Fibroblast of skin of left quadriceps (primary cell): ENCODE measurements around the gene HNRNPLL.
"Not testable (repeated sequence)": the region's sequence is repeated elsewhere in the genome, so short reads cannot be mapped to it uniquely, and the experiment has no call there.

Experiments used
- DNase-seq, 2 experiments: peaks; one replicate each; pipeline ENCODE4 v3.0.0-alpha.2; 2013; ENCODE audit warnings: low read depth in 2 of 2

HNRNPLL gene

DNA sequence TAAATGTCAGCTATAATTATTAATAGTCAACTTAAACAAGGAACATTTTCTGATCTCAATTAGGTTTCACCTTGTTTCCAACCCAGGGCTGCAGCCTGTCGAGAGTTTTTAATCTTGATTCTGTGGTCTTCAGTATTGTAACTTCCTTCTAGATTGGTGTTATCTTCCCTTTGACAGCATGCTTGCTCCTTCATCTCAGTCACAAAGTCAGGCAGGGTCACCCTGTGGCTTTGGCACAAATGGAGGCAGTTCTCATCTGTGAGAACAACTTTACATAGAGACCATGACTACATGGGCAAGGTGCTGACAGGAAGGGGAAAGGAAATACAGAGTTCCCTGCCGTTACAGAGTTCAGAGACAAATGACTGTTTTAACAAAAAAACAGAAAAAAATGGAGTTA is 50.5 kb downstream of the HNRNPLL start:
- no peak for DNase-seq

DNA sequence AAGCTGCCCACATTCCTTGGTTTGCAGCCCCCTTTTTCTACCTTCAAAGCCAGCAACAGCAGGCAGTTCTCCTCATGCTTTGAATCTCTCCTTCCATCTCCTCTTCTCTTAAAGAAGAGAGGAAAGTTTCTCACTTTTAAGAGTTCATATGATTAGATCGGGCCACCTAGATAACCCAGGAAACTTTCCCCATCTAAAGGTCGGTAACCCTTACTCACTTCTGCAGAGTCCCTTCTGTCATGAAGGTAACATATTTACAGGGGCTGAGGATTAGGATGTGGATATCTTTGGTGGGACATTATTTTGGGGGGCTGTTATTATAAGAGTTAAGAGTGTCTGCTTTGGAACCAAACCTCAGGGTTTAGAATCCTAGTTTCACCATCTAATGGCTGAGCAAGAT is 51.0 kb downstream of the HNRNPLL start:
- no peak for DNase-seq

DNA sequence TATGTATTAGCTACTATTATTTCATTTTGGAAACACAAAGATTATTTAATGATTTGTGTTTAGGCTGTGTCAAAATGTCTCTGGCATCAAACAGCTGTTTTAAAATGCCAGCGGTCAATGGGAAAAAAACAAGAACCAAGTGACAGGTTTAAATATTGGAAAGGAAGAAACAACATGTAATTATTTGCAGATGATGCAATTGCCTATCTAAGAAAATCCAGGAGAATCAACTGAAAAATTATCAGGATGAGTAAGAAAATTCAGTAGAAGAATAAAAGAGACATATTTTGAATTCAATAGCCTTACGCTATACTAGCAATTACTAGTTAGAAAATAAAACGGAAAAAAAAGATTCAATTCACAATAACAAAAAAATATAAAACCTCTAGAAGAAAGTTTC is 51.6 kb downstream of the HNRNPLL start:
- no peak for DNase-seq

DNA sequence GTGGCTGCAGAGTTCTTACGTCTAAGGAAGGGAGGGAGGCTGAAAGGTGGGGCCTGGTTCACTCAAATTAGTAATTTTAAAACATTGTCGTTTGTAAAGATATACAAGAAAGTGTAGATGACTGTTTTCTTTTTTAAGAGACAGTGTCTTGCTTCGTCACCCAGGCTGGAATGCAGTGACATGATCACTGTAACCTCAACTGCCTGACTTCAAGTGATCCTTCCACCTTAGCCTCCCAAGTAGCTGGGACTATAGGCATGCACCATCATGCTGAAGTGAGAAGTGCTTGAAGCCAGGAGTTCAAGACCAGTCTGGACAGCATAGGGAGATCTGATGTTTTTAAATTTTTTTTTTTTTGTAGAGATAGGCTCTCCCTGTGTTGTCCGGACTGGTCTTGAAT is 52.9 kb downstream of the HNRNPLL start:
- no peak for DNase-seq

DNA sequence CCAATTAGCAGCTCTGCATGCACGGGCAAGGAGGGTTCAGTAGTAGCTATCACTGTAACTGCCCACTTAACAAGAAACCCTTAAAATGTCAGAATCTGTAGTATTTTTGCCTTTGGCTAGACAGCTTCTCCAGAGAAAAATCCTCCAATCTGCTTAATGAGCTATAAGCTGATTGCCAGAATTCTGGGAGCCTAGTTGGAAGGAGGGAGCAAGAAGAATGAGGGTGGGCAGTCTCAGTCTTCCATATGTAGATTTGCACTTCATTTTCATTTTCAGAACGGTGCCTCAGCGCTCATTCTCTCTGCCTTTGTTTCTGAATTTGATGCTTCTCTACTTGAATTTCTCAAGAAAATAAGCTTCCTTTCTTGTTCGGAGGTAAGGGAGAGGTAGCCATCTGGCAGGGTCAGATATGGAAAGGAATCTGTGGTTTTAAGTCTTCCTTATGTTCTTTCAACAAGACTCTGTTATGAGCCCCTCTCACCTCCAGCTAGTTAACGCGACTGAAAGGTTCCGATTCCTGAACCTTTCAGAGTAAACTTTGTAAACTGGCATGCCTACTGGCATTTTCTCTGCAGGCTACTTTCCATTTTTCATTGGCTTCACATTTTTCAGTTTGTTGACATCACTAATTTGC is 53.5 kb downstream of the HNRNPLL start:
- DNase-seq = no peak

DNA sequence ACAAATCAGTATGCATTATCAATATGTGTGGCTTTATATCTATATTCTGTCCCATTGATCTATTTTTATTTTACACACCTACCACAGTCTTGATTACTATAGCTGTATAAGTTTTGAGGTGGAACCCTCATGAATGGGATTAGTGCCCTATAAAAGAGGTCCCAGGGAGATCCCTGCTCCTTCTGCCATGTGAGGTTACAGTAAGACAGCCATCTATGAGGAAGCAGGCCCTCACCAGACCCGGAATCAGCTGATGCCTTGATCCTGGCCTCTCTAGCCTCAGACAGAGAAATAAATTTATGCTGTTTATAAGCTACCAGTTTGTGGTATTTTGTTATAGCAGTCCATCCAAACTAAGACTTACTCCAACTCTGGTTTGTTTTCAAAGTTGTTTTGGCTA is 54.9 kb downstream of the HNRNPLL start:
- no peak for DNase-seq

DNA sequence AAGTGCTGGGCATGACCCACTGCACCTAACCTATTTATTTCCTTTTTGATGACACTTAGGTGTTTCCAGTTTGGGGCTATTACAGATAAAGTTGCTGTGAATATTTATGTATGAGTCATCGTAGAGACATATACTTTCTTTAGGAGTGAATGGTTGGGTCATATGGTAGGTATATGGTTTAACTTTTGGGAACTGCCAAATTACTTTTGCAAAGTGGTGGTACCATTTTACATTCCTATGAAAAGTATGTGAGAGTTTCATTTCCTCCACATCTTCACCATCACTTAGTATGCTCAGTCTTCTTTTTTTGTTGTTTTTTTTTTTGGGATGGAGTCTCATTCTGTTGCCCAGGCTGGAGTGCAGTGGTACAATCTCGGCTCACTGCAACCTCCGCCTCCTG is 56.1 kb downstream of the HNRNPLL start:
- DNase-seq = no peak

DNA sequence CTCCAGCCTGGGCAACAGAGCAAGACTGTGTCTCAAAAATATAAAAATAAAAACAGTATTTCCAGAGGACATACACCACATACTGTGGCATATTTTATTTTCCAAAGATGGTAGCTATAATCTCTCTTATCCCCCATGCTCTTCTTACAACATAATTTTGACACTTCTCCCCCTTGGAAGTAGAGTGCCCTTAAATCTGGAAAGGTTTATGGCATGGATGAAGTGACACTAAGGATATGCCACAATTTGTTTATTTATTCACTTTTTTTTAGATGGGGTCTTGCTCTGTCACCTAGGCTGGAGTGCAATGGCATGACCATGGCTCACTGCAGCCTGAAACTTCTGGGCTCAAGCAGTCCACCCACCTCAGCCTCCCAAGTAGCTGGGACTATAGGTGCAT is 56.7 kb downstream of the HNRNPLL start:
- no peak for DNase-seq

DNA sequence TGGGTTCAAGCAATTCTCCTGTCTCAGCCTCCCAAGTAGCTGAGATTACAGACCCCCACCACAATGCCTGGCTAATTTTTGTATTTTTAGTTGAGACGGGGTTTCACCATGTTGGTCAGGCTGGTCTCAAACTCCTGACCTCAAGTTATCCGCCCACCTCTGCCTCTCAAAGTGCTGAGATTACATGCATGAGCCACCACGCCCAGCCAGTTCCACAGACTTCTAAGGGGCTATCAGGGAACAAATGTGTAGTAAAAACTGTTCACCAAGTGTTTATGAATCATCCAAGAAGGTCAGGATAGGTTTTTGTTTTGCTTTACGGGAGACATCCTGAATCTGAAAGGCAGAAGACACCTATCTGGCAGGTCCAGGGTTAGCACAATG is 60.5 kb downstream of the HNRNPLL start:
- DNase-seq = not testable (repeated sequence)

DNA sequence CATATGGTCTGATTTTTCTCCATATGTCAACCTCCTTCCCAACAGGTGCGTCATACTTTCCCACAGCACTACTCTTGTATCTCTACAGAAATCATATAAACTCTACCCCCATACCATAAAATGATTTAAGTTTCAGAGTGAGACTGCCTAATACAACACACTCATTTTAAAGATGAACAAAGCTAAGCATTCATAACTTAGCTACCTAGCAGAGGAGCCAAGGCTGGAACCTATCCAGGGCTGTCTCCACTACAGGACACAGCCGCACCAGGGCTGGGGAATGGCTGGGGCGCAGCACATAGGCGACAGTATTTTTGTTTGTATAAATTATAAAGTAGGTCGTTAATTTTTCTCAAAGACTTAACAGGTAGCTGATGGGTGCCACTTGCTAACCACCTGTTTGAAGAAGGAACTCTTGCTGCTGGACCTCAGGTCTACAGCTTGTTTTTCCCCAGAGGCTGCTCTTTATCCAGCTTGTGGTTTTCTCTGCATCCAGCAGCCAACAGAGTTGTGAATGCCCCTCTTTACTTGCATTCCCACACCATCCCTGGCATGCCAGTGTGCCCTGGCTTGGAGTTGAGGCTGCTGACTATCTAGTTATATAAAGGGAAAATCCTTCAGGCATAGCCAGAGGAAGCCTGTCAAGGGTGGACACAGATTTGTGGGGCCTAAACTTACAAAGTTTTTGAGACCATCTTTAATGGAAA is 62.0 kb downstream of the HNRNPLL start:
- no peak for DNase-seq

DNA sequence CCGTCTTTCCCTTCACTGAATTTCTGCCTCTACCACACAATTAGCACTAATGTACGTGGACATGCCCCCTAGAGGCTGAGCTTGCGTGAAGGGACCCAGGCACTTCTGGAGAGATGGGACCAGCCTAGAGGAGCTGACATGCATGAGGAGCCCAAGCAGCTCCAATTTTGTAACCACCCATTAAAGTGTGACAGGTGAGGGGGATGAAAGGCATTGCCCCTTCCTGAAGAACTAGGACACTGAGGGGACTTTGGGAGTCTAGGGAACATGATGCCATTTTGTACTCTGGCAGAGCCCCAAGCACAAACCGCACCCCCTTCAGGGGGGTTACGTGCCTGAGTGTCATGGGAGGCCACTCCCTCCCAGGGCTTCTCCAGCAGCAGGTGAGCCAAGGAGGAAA is 63.6 kb downstream of the HNRNPLL start:
- no peak for DNase-seq

DNA sequence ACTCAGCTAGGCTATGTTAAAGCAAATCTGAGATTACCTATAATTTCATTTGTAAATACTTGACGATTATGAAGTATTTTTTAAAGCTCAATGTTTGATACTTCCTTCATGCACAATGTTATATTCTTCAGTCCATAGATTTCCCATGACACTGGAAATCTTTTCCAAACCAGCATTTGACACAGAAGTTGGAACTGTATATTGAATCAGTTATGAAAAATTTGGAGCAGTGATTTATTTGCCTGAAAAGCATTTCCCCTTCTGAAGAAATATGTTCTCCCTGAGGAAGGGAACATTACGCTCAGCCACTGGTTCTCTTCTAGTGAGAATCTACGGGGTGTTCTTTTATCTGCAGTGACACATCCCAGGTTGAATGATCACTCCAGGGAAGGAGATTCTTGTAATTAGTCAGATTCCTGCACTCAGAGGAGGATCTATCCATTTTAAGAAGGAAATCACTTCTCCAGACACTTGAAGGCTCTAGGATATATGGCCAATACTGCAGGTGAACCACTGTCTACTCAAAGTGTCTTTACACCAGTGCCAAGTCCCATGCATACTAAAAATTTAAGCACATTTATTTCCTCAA is 64.7 kb downstream of the HNRNPLL start:
- DNase-seq = no peak

DNA sequence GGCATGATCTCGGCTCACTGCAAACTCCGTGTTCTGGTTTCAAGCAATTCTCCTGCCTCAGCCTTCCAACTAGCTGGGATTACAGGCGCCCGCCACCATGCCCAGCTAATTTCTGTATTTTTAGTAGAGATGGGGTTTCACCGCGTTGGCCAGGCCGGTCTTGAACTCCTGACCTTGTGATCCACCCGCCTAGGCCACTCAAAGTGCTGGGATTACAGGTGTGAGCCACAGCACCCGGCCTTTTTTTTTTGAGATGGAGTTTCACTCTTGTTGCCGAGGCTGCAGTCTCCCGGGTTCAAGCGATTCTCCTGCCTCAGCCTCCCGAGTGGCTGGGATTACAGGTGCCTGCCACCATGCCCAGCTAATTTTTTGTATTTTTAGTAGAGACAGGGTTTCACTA is 65.4 kb downstream of the HNRNPLL start:
- DNase-seq = not testable (repeated sequence)

DNA sequence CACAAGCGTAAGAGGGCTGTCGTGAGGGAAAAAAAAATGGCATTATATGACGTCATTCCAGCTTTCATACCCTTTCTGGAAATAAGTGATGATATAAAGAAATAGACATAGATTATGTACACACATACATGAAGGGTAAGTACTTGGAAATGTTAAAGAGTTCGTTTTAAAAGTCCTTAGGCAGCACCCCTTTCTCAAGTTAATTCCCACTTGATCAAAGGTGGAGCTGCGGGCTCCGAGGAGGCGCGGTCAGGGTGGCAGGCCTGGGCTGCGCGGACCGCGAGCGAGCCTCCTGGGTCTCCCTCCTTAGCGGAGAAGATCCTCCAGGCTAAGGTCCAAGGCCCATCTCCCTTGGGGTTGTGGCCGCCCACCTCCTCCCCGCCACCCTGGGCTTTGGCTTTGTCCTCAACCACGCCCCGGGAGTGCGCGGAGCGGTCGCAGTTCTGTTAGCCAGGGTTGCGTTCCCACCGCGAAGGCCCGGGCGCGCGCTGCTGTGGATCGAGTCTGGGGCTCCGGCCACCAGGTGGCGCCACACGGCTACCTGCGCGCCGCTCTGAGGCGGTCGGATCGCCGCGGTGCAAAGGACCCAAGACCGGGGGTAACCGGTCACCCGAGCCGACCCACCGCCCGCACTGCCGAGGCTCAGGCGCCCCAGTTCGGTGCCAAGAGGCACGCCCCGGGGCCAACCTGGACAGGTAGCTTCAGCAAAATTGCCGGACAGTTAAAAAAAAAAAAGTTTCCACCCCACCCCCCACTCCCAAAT is 66.8 kb downstream of the HNRNPLL start:
- peak; percentile 26 to 28 for DNase-seq

DNA sequence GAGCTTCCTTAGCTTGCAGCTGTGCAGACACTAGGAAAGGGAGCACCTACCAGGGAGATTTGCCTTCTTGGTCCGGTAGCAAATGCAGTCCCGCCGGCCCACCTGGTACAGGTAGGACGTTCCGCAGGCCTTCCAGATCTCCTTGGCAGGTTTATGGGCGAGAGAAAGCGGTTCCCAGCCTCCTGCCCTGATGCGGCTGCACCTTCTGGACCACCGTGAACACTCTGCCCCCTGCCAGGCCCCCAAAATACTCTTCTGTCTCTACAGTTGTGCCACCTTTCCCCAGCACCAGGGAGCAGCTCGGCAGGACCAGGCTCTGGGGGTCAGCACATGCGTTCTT is 67.4 kb downstream of the HNRNPLL start:
- DNase-seq = no peak

DNA sequence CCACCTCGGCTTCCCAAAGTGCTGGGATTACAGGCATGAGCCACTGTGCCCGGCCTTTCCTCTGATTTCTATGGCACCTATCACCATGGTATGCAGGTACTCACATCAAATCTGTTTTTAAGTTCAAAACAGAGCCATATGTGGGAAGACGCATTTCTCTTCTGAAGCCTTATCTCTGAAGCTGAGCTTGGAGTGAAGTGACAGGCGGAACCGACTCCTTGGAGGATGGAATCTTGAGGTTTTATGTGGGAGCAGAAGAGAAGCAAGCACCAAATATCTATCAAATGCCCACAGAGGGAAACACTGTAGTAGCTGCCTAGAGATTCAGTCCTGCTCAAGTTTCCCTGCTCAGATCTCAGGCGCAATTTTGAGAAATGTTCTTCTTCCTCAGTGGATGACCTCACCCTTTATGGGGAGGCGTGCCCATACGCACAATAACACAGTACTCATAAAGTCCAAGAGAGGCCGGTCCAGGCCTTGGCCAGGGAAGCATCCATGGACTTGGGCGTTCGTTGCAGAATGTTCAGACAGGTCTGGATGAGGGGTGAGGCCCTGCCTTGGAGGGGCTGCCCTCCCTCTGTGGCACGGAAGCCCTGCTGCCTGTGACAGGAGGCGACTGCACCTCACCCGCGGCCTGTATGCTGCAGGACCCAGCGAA is 67.9 kb downstream of the HNRNPLL start:
- DNase-seq = no peak

DNA sequence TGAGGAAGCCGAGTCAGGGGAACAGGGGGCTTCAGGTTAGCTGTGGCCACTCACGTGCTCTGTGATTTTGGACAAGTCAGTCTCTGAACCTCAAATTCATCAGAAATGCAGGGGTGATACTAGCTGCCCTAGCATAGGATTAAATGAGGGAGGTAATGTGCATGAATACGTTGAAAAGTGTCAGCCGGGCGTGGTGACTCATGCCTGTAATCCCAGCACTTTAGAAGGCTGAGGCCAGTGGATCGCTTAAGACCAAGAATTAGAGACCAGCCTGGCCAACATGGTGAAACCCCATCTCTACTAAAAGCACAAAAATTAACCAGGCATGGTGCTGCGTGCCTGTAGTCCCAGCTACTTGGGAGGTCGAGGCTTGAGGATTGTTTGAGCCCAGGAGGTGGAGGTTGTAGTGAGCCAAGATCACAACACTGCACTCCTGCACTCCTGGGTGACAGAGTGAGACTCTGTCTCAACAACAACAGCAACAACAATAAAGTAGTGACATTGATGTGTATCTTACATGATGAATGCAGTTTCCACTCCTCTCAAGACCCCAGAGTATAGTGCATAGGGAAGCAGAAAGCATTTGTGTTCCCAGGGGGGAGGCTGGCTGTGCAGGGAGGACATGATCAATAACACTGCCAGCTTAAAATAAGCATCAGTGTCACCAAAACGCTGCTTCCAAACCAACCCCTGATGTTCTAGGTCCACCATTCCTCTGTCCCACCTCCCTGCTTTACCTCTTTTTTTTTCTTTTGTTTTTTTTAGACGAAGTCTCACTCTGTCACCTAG is 68.8 kb downstream of the HNRNPLL start:
- no peak for DNase-seq

DNA sequence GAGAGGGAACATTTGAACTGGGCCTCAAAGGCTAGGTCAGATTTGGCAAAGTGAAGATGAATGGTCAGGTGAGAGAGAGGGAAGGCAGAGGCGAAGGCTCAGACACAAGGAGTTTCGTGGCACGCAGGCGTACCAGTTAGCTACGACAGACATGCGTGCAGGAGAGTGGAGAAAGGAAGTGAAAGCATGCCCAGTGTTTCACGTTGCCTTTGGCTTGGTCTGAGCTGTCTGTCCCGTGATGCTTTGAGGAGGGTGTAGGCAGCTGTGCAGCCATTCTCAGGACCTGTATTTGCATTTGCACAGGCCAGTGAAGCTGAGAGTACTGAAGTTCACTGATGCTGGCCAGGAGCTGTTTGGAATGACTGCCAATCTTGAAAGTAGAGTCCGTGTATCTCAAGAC is 69.5 kb downstream of the HNRNPLL start:
- no peak for DNase-seq

DNA sequence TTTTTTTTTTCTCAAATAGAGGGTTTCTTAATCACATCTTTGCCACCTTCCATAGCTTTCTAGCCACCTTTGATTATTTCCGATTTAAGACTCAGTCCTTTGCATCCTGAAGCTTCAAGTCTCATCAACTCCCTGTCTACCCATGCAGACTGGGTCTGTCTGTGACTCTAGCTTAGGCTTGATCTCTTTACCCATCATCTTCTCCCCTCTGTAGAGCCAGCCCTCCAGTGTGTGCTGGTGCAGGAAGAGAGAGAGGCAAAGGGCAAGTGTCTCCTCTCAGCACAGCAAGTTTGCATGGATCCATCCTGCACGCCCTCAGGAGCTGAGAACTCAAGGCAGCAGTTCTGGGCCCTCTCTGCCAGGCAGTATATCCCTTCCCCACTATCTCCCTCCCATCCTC is 70.4 kb downstream of the HNRNPLL start:
- DNase-seq = no peak

DNA sequence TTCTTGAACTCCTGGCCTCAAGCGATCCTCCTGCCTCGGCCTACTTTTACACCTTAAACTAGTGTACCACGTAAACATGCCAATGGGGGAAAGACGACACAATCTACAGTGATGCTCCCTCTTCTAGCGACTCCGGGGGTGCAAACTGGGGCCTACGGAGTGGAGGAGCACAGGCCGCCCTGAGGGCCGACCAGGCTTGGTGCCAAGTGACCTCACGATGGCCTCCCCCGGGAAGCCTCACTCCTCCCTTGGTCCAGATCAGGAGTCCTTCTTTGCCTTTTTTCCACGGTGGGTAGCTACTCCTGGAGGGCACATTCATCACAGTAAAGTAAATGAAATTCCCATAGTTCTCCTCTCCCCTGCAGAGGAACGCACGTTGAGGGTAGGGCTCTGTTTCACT is 73.5 kb downstream of the HNRNPLL start:
- no peak for DNase-seq

DNA sequence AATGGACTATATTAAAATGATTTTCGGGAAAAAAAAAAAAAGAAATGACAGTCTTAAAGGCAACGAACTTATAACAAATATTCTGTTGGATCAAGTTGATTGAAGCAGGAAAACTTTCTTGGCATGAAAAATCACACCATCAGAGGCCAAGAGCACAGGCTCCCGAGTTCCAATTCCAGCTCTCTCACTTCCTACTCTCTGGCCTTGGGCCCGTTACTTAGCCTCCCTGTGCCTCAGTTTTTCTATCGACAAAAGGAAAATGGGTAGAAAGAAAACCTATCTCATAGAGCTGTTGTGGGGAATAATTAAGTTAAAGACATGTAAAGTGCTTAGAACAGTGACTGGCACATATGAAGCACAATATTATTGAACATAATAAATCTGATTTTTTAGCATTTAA is 74.2 kb downstream of the HNRNPLL start:
- DNase-seq = no peak
